Caco-2 (cell line): ENCODE data around the gene COL4A2. TPM values are rescaled to one million over a fixed set of nuclear protein-coding genes. Genes with fewer than 3 reads are reported as not detected.

ENCODE experiments used
- Bru-seq: library from RNA; stranded (reverse); fragments of 400-500 nt; gene quantifications from one replicate; lab custom pipeline; 2021; lab: Mats Ljungman, UMichigan
- BruChase-seq, 2 experiments: library from RNA; stranded (reverse); fragments of 400-500 nt; gene quantifications; one replicate each; lab custom pipeline; 2021; lab: Mats Ljungman, UMichigan
- BruUV-seq: library from RNA; stranded (reverse); fragments of 400-500 nt; replicated peaks from 2 replicates; lab custom pipeline; 2021; lab: Mats Ljungman, UMichigan
- CTCF ChIA-PET: fragments of 300-600 bp; sonication (Branson Sonifier 250); formaldehyde crosslinking; loops from one replicate; lab custom pipeline; 2022; ENCODE audit warnings: antibody characterized with exemption; lab: Charles Lee
- POLR2A ChIA-PET: fragments of 300-600 bp; sonication (Branson Sonifier 250); formaldehyde crosslinking; loops from one replicate; lab custom pipeline; 2022; ENCODE audit warnings: antibody characterized with exemption; lab: Charles Lee
- DNase-seq, 2 experiments: peaks; one replicate each; pipeline versions ENCODE4 v3.0.0 to v3.0.0-alpha.2; 2020 to 2022
- H3K27me3 ChIP-seq: replicated peaks from 2 replicates; pipeline ENCODE4 v1.6.0; 2011; ENCODE audit warnings: low read length; ENCODE audit not compliant: control insufficient read depth, insufficient read depth
- H3K36me3 ChIP-seq: 2 replicates; pipeline ENCODE4 v1.5.1; 2011; ENCODE audit warnings: low read length; ENCODE audit not compliant: control insufficient read depth, insufficient read depth
- H3K4me1 ChIP-seq: fragments of 250-450 bp; sonication (Bioruptor Pico); 2 replicates; pipeline ENCODE4 v1.5.1; 2020; ENCODE audit warnings: mild to moderate bottlenecking
- H3K4me3 ChIP-seq: 2 replicates; pipeline ENCODE4 v1.5.1; 2011; ENCODE audit warnings: low read depth, mild to moderate bottlenecking, control low read depth, low read length
- H3K9me3 ChIP-seq: fragments of 250-450 bp; sonication (Bioruptor Pico); 2 replicates; pipeline ENCODE4 v1.5.1; 2020; ENCODE audit warnings: mild to moderate bottlenecking, moderate library complexity
- H3K27ac Mint-ChIP-seq: one replicate; pipeline ENCODE4 v1.8.0; 2022; ENCODE audit warnings: mixed read lengths; ENCODE audit not compliant: unreplicated experiment
- H3K27me3 Mint-ChIP-seq: one replicate; pipeline ENCODE4 v1.8.0; 2022; ENCODE audit warnings: mixed read lengths; ENCODE audit not compliant: insufficient read depth, unreplicated experiment
- H3K36me3 Mint-ChIP-seq: one replicate; pipeline ENCODE4 v1.8.0; 2022; ENCODE audit warnings: mild to moderate bottlenecking, mixed read lengths; ENCODE audit not compliant: insufficient read depth, unreplicated experiment
- H3K4me1 Mint-ChIP-seq: one replicate; pipeline ENCODE4 v1.8.0; 2022; ENCODE audit warnings: low read depth, mixed read lengths; ENCODE audit not compliant: unreplicated experiment
- H3K4me3 Mint-ChIP-seq: one replicate; pipeline ENCODE4 v1.8.0; 2022; ENCODE audit warnings: mild to moderate bottlenecking, moderate library complexity, mixed read lengths; ENCODE audit not compliant: unreplicated experiment
- H3K9me3 Mint-ChIP-seq: one replicate; pipeline ENCODE4 v1.8.0; 2022; ENCODE audit warnings: mixed read lengths; ENCODE audit not compliant: unreplicated experiment
- CTCF ChIP-seq, 2 experiments: fragments of 200-600 bp in 1 of 2; IDR thresholded peaks; 1 replicate in 1 of 2; 2 replicates in 1 of 2; pipeline versions ENCODE4 v1.5.1 to v1.8.0; 2011 to 2022; ENCODE audit warnings: antibody characterized with exemption in 1 of 2, control low read depth in 1 of 2, inconsistent platforms in 1 of 2, low read depth in 1 of 2, low read length in 1 of 2, mild to moderate bottlenecking in 1 of 2, moderate library complexity in 1 of 2; ENCODE audit not compliant: insufficient read depth in 1 of 2, severe bottlenecking in 1 of 2, unreplicated experiment in 1 of 2
- intact Hi-C: fragments of 100-400 bp; cut with micrococcal nuclease; formaldehyde crosslinking; loops from one replicate; pipeline ENCODE4 v1.10.0; 2022; ENCODE audit not compliant: unreplicated experiment
- long read RNA-seq: library from polyadenylated mRNA; stranded (forward); transcript quantifications from one replicate; pipeline ENCODE4 v2.0.0, GENCODE V29; 2022
- total RNA-seq: library from RNA; stranded (reverse); gene quantifications from 2 replicates; pipeline ENCODE4 v1.2.3, GENCODE V29; 2022

The COL4A2 gene
- total RNA-seq (17.1 and 19.2 TPM in 2 replicates), Bru-seq, nascent RNA (percentile 28 among the genes with signal in this experiment), BruChase-seq, experiment 1, labeled RNA remaining after a 2-hour chase (percentile 22 among the genes with signal in this experiment), BruChase-seq, experiment 2, labeled RNA remaining after a 6-hour chase (percentile 31 among the genes with signal in this experiment)
- long read RNA-seq, transcript COL4A2-204 (3 exons, 679 nt): major isoform, 10 of 22 reads
- long read RNA-seq, partial matches to known transcripts: 7 of 22 reads
- long read RNA-seq, other reads (novel, unspliced or antisense): 3 of 22 reads

DNA sequence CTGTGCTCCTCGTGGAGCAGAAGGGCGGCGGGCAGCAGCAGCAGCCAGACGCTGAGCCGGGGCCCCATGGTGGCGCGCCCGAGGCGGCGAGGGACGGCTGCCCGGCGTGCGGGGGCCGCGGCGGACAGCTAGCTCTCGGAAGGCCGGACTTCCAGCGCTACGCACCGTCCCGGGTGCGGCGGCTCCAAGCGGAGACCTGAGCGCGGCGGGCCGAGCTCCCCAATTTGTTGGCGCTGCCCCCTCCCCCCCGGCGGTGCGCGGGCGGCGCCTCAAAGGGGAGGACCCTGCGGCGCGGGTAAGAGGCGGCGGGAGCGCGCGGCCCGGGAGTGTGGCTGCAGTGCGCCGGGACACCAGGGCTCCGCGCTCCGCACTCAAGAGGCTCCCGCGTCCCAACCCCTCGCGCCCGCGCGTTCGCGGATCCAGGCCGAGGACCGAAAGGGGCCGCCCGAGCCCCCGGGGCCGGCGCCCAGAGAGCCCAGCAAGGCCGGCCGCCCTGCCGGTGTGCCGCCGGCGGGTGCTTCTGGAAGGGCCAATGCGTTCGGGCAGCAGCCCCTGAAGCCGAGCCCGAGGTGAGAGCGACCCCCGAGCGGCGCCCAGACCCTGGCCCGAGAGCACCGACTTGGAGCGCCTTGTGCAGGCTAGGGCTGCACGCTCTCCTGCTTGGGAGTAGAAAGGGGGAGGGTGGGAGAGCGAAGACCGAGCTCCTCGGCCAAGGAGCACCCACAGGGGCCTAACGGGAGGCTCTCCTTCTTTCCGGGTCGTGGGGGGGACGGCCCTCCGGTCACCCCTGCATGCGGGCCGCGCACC lies at the start of gene COL4A2, which contains the start of gene COL4A1:
TSS of gene COL4A2 (plus strand) at position 325 of the 807 bp plus-strand sequence. CDS start 620 bp downstream, outside the sequence.
TSS of gene COL4A1 (minus strand) at position 198 of the 807 bp plus-strand sequence. CDS start at position 68, 130 bp downstream.
- DNase-seq: no peak
- Histone ChIP-seq H3K4me3 (no peak within 1 kb of the TSS), H3K36me3 (no peaks in the 10 kb centered on the region), H3K9me3 (no peaks in the 10 kb centered on the region), H3K27me3 (no peaks in the 10 kb centered on the region), H3K4me1 (peaks cover 37% of the 10 kb centered on the region)
- Mint-ChIP-seq H3K4me1 (peaks cover 23% of the 10 kb centered on the region), H3K27me3 (no peaks in the 10 kb centered on the region), H3K27ac (peak within 1 kb of the TSS; percentile 50), H3K36me3 (peaks cover 11% of the 10 kb centered on the region), H3K9me3 (peaks cover 5% of the 10 kb centered on the region), H3K4me3 (no peak within 1 kb of the TSS)
- ChIA-PET POLR2A (no interaction called here), CTCF (no interaction called here)
- no TSS peak for BruUV-seq
- TF ChIP-seq CTCF (IDR thresholded peaks at IDR 0.05; ENCODE audit: insufficient read depth in 1 of 2, low read depth in 1 of 2, low read length in 1 of 2, severe bottlenecking in 1 of 2, unreplicated experiment in 1 of 2): no peak
- intact Hi-C loops: no loop called here

GRCh38 chr13:110257408-110257807 lies 49.7 kb upstream of the COL4A2 start:
- peaks cover 15% of the 10 kb centered on the region for H3K4me1 Mint-ChIP-seq
- Histone ChIP-seq H3K9me3 (no peaks in the 10 kb centered on the region; the same call in 1 of the 2 replicates), H3K27me3 (no peaks in the 10 kb centered on the region), H3K4me1 (peaks cover 12% of the 10 kb centered on the region), H3K4me3 (no peak overlapping the region), H3K36me3 (no peaks in the 10 kb centered on the region)
- intact Hi-C loops: no loop called here
- H3K4me3 Mint-ChIP-seq: no peak overlapping the region
- peaks cover 6% of the 10 kb centered on the region for H3K36me3 Mint-ChIP-seq
- ChIA-PET CTCF (no interaction called here), POLR2A (no interaction called here)
- TF ChIP-seq CTCF (IDR thresholded peaks at IDR 0.05; ENCODE audit: insufficient read depth in 1 of 2, low read depth in 1 of 2, low read length in 1 of 2, severe bottlenecking in 1 of 2, unreplicated experiment in 1 of 2): no peak
- BruUV-seq: no TSS peak
- no peaks in the 10 kb centered on the region for H3K27me3 Mint-ChIP-seq
- peaks cover 18% of the 10 kb centered on the region for H3K9me3 Mint-ChIP-seq
- DNase-seq: no peak
- H3K27ac Mint-ChIP-seq: no peak overlapping the region

GRCh38 chr13:110258876-110259631 lies 48.0 kb upstream of the COL4A2 start:
- Histone ChIP-seq H3K27me3 (no peaks in the 10 kb centered on the region), H3K4me3 (no peak overlapping the region), H3K36me3 (no peaks in the 10 kb centered on the region), H3K4me1 (peaks cover 29% of the 10 kb centered on the region), H3K9me3 (no peaks in the 10 kb centered on the region; the same call in 1 of the 2 replicates)
- Mint-ChIP-seq H3K4me1 (peaks cover 21% of the 10 kb centered on the region), H3K36me3 (peaks cover 6% of the 10 kb centered on the region), H3K27ac (no peak overlapping the region), H3K27me3 (no peaks in the 10 kb centered on the region), H3K9me3 (peaks cover 18% of the 10 kb centered on the region), H3K4me3 (no peak overlapping the region)
- no peak for DNase-seq
- BruUV-seq: no TSS peak
- ChIA-PET POLR2A (no interaction called here), CTCF (no interaction called here)
- intact Hi-C loops: no loop called here
- TF ChIP-seq CTCF (IDR thresholded peaks at IDR 0.05; ENCODE audit: insufficient read depth in 1 of 2, low read depth in 1 of 2, low read length in 1 of 2, severe bottlenecking in 1 of 2, unreplicated experiment in 1 of 2): no peak
